ENCODE results near the gene SLC16A6. TPM values are rescaled to one million over a fixed set of nuclear protein-coding genes. Genes with fewer than 3 reads are reported as not detected.
"Not testable (repeated sequence)": the region's sequence is repeated elsewhere in the genome, so short reads cannot be mapped to it uniquely, and the experiment has no call there.

Gene SLC16A6
- polyA plus RNA-seq, 1 donor from 2014 or later = 15.6 TPM

- H3K4me3 ChIP-seq (ENCODE audit: low read length); H3K79me2 ChIP-seq (replicated peaks; ENCODE audit: insufficient read depth, low read length); H2AFZ ChIP-seq (ENCODE audit: low read depth, low read length); H3K9me3 ChIP-seq (ENCODE audit: low read length); H3K36me3 ChIP-seq (ENCODE audit: insufficient read depth, low read length); H3K27me3 ChIP-seq (ENCODE audit: insufficient read depth, low read depth, low read length); H3K9ac ChIP-seq (ENCODE audit: low read length); H3F3A ChIP-seq (ENCODE audit: insufficient read depth, low read length, poor library complexity, severe bottlenecking); H4K20me1 ChIP-seq (ENCODE audit: insufficient read depth); H3K27ac ChIP-seq (ENCODE audit: low read length); H3K4me2 ChIP-seq (ENCODE audit: low read length); H3K9me2 ChIP-seq (ENCODE audit: insufficient read depth, low read length): not testable (repeated sequence)
These were observed 56.1 kb downstream of the SLC16A6 start for GRCh38 chr17:68234726-68235335.

- H3K9ac ChIP-seq (ENCODE audit: low read length); H3K9me2 ChIP-seq (ENCODE audit: insufficient read depth, low read length); H3K36me3 ChIP-seq (ENCODE audit: insufficient read depth, low read length); H2AFZ ChIP-seq (ENCODE audit: low read depth, low read length); H3F3A ChIP-seq (ENCODE audit: insufficient read depth, low read length, poor library complexity, severe bottlenecking); H3K79me2 ChIP-seq (replicated peaks; ENCODE audit: insufficient read depth, low read length); H3K27ac ChIP-seq (ENCODE audit: low read length); H3K4me2 ChIP-seq (ENCODE audit: low read length); H3K9me3 ChIP-seq (ENCODE audit: low read length); H3K4me3 ChIP-seq (ENCODE audit: low read length); H3K27me3 ChIP-seq (ENCODE audit: insufficient read depth, low read depth, low read length); H4K20me1 ChIP-seq (ENCODE audit: insufficient read depth): not testable (repeated sequence)
These were observed 58.2 kb downstream of the SLC16A6 start for GRCh38 chr17:68232741-68233140.

GRCh38 chr17:68231541-68231940 lies 59.4 kb downstream of the SLC16A6 start:
- no peaks in the 10 kb centered on the region for H3K79me2 ChIP-seq (replicated peaks; ENCODE audit: insufficient read depth, low read length)
- no peaks in the 10 kb centered on the region for H3K9me3 ChIP-seq (ENCODE audit: low read length)
- H3K27ac ChIP-seq (ENCODE audit: low read length) = no peak overlapping the region
- no peaks in the 10 kb centered on the region for H3K36me3 ChIP-seq (ENCODE audit: insufficient read depth, low read length)
- H3K27me3 ChIP-seq (ENCODE audit: insufficient read depth, low read depth, low read length) = no peaks in the 10 kb centered on the region
- H3K9me2 ChIP-seq (ENCODE audit: insufficient read depth, low read length) = no peaks in the 10 kb centered on the region
- no peak overlapping the region for H2AFZ ChIP-seq (ENCODE audit: low read depth, low read length)
- H3F3A ChIP-seq (ENCODE audit: insufficient read depth, low read length, poor library complexity, severe bottlenecking) = no peaks in the 10 kb centered on the region
- no peak overlapping the region for H3K4me3 ChIP-seq (ENCODE audit: low read length)
- no peak for TF ChIP-seq SMC3 (conservative IDR thresholded peaks at IDR 0.05; ENCODE audit: poor library complexity)
- no peak for TF ChIP-seq CTCF (IDR thresholded peaks at IDR 0.05; ENCODE audit: poor library complexity, severe bottlenecking)
- H3K4me2 ChIP-seq (ENCODE audit: low read length) = no peak overlapping the region
- H3K9ac ChIP-seq (ENCODE audit: low read length) = no peak overlapping the region
- H4K20me1 ChIP-seq (ENCODE audit: insufficient read depth) = no peaks in the 10 kb centered on the region

GRCh38 chr17:68231131-68231530 lies 59.8 kb downstream of the SLC16A6 start:
- not testable (repeated sequence) for H3K79me2 ChIP-seq (replicated peaks; ENCODE audit: insufficient read depth, low read length); H3K4me2 ChIP-seq (ENCODE audit: low read length); H3K4me3 ChIP-seq (ENCODE audit: low read length); H3K27me3 ChIP-seq (ENCODE audit: insufficient read depth, low read depth, low read length); H3K36me3 ChIP-seq (ENCODE audit: insufficient read depth, low read length); H3K9ac ChIP-seq (ENCODE audit: low read length); H3K27ac ChIP-seq (ENCODE audit: low read length); H2AFZ ChIP-seq (ENCODE audit: low read depth, low read length); H3K9me3 ChIP-seq (ENCODE audit: low read length); H4K20me1 ChIP-seq (ENCODE audit: insufficient read depth); H3F3A ChIP-seq (ENCODE audit: insufficient read depth, low read length, poor library complexity, severe bottlenecking); H3K9me2 ChIP-seq (ENCODE audit: insufficient read depth, low read length)

- Histone ChIP-seq H3K27ac (ENCODE audit: low read length) (no peak overlapping the region), H3K4me3 (ENCODE audit: low read length) (no peak overlapping the region), H3K36me3 (ENCODE audit: insufficient read depth, low read length) (no peaks in the 10 kb centered on the region), H4K20me1 (ENCODE audit: insufficient read depth) (no peaks in the 10 kb centered on the region), H2AFZ (ENCODE audit: low read depth, low read length) (no peak overlapping the region), H3K9me2 (ENCODE audit: insufficient read depth, low read length) (no peaks in the 10 kb centered on the region), H3K27me3 (ENCODE audit: insufficient read depth, low read depth, low read length) (no peaks in the 10 kb centered on the region), H3K9me3 (ENCODE audit: low read length) (no peaks in the 10 kb centered on the region), H3K9ac (ENCODE audit: low read length) (no peak overlapping the region), H3K79me2 (replicated peaks; ENCODE audit: insufficient read depth, low read length) (no peaks in the 10 kb centered on the region), H3F3A (ENCODE audit: insufficient read depth, low read length, poor library complexity, severe bottlenecking) (no peaks in the 10 kb centered on the region), H3K4me2 (ENCODE audit: low read length) (no peak overlapping the region)
- TF ChIP-seq REST (IDR thresholded peaks at IDR 0.05; ENCODE audit: borderline replicate concordance) = no peak
- no peak for TF ChIP-seq EP300 (conservative IDR thresholded peaks at IDR 0.05; ENCODE audit: poor library complexity, severe bottlenecking)
- TF ChIP-seq EZH2 (IDR thresholded peaks at IDR 0.05; ENCODE audit: borderline replicate concordance, insufficient read depth, low read length, poor library complexity, severe bottlenecking) = no peak
- TF ChIP-seq RAD21 (conservative IDR thresholded peaks at IDR 0.05) = no peak
- TF ChIP-seq SMC3 (conservative IDR thresholded peaks at IDR 0.05; ENCODE audit: poor library complexity) = no peak
- no peak for TF ChIP-seq CTCF (IDR thresholded peaks at IDR 0.05; ENCODE audit: poor library complexity, severe bottlenecking)
These were observed 61.3 kb downstream of the SLC16A6 start for GRCh38 chr17:68229619-68230018.

Measured in neural cell (in vitro differentiated cells).